GM19438 (cell line): ENCODE results near the gene KCNJ1.

Experiments used
- ATAC-seq: cut with Tn5 transposase; IDR thresholded peaks from one replicate; pipeline ENCODE4 v1.9.1; 2021; ENCODE audit warnings: low read depth; ENCODE audit not compliant: unreplicated experiment

Gene KCNJ1

DNA sequence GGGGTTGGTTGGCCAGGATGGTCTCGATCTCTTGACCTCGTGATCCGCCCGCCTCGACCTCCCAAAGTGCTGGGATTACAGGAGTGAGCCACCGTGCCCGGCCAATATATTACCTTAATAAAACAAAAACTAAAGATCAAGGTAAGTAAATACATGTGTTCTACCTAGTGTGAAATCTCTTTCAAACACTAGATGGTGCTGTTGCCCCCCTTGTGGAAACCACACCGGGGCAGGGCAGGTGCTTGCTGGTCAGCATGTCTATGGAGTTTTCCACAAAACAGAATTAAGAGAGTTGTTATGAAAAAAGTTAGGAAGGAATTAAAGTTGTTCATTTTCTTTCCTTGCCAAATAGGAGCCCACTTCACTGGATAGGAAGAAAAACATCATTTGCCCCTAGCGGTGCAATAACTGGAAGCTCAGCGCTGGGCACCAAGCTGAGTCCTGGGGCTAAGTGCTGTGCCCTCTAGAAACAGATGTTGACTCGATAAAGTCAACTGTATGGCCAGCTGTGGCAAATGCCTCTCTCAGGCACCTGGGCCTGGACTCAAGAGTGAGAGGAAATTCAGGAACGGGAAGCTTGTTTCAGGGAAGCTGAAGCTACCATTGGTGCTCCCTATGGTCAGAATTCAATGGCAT, 17.7 kb upstream of the KCNJ1 start:
- peak; percentile 84 for ATAC-seq

DNA sequence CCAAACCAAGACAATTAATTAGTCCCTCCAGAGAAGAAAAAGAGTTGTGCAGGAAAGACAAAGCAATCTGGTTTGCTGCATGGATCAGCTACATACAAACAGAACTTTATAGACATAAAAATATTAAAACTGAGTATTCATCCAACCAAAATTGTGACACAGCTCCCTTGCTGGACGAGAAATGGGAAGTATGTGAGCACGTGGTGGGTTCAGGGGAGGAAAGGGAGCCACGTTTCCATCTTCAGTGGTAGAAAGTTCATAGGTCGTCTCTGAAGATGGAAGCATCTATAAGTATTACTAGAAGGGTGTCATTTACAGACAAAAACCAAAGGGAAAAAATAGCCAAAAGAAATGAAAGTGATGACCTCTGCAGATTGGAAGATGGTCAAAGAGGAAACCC, 17.0 kb upstream of the KCNJ1 start:
- ATAC-seq: no peak

- ATAC-seq: no peak
Observed at GRCh38 chr11:128882451-128882850, 15.4 kb upstream of the KCNJ1 start.

DNA sequence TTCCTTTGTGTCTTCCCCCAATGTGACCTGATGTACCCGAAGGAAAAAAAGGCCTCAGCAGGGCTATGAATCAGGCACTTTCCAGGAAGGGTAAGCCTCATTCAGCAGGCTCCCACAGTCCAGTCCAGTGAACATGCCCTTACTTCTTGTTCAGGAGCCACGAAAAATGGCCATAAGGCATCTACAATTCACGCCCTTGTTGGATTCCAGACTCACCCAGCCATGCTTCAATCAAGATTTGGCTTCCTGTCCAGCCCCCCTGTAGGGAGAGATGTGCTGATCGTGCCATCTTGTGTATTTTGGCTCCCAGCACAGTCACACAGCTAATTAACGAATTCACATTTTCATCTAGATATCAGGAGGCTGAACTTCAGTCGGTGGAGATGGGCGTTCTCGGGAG, 14.1 kb upstream of the KCNJ1 start:
- no peak for ATAC-seq

DNA sequence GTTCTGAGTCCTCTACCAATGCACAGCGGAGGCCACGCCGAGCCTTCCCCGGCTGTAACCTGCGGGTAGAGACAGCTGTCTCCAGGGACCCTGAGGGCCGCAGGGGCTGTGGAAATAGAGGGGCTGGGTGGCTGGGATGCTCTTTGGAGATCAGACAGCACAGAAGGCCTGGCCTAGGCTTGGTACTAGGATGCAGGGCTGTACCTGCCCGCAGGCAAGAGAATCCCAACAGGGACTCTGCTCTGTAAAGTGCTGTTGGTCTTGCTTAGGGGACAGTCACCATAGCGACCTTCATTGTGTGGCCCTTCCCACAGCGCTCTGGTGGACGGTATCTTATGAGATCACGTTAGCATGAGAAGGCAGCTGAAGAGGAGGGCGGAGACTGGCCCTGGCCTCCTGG, 12.7 kb upstream of the KCNJ1 start:
- no peak for ATAC-seq

GRCh38 chr11:128878455-128878854, 11.4 kb upstream of the KCNJ1 start:
- no peak for ATAC-seq

GRCh38 chr11:128877726-128878125, 10.6 kb upstream of the KCNJ1 start:
- ATAC-seq: no peak

DNA sequence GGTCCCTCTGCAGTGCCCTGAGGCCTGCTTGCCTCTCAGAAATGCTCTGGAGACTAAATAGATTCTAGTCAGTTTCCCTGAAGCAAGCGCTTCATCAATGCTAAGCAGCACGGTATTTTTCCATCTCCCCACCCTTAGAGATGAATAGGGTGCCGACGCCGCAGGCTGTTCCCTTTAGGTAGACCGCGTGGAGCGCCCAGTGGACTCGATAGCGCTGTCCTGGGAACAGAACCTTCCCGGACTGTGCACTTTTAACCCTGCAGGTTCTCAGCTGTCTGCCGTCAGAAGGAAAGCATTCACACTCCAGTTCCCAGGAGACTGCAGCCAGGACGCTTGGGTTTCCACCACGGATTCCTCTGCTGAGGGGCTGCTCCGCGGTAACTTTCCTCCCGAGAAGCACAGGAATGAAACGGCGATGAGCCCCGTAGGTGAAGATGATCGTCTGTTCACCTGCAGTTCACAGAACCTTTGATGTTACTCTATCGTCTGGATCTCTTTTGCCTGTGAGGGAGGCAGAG, 9.1 kb upstream of the KCNJ1 start:
- ATAC-seq: no peak

GRCh38 chr11:128874427-128874826, 7.3 kb upstream of the KCNJ1 start:
- ATAC-seq: no peak

DNA sequence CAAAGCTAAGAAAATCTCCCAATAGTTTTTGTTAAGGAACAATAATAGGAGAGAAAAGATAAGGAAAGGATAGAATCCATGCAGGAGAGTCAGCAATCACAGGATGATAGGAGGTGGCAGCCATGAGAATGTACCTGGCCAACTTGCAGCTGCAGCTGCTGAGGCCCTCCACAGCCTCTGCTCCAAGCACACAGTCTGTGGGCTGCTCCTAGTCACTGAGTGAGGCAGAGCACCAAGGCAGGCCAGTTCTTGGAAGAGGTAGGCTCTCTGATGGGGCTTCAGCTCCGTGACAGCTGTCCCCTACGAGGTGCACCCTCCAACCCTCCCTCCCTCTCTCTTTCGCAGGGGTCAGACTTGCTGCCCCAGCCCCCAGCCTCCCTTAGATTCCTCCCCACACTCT, 5.5 kb upstream of the KCNJ1 start:
- no peak for ATAC-seq

DNA sequence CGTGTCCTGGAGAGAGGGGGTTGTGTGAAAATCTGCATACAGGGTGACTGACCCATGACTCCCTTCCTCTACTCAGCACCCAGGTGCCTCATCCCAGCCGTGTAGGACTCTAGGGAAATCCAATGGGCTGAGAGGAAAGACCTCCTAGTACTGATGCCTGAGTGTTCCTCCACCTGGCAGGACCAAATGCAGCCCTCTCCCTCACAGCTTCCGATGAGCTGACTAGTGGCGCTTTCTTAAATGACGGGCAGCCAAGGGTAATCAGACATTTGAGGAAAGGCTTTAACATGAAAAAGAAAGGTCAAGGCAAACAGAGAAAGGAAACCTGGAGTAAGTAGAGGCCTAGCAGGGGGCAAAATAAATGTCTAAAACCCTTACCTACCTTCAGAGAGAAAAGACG, 5.0 kb upstream of the KCNJ1 start:
- ATAC-seq: no peak

- no peak for ATAC-seq
Observed at GRCh38 chr11:128871168-128871610, 4.1 kb upstream of the KCNJ1 start.

DNA sequence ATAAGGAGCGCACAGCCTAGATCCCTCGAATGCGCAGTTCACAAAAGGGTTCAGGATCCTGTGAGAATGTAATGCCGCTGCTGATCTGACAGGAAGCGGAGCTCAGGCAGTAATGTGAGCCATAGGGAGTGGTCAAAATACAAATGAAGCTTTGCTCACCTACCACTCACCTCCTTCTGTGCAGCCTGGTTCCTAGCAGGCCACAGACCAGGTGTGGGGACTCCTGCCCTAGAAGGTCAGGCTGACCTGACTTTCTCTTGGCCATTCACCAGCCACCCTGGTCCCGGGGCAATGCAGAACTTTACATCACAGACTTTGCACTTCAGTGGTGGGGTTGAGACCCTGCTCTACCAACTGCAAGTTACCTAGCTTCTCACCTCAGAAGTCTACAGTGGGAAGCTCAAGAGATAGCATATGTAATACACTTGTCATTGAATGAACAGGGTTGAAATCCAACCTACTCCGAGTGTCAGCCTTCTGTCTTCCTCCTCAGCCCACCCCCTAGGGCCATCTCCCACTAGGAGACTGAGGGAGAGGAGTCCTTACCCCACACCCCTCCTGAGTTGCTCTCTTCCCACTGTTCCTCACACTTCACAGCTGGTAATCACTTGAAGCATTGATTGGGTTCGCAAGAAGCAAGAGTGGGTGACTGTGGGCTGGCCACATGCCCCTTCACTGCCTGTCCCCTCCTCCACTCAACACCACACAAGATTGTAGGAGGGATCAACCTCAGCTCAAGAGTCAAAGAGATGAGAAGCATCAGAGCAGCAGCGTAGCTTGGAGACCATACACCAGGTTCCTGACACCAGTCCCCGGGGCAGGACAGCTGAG, 2.0 kb upstream of the KCNJ1 start:
- ATAC-seq: no peak

GRCh38 chr11:128865490-128865889, 1.6 kb downstream of the KCNJ1 start:
- no peak for ATAC-seq

GRCh38 chr11:128862908-128863660, 4.0 kb downstream of the KCNJ1 start:
- ATAC-seq: no peak

GRCh38 chr11:128862406-128862805, 4.7 kb downstream of the KCNJ1 start:
- ATAC-seq: no peak

DNA sequence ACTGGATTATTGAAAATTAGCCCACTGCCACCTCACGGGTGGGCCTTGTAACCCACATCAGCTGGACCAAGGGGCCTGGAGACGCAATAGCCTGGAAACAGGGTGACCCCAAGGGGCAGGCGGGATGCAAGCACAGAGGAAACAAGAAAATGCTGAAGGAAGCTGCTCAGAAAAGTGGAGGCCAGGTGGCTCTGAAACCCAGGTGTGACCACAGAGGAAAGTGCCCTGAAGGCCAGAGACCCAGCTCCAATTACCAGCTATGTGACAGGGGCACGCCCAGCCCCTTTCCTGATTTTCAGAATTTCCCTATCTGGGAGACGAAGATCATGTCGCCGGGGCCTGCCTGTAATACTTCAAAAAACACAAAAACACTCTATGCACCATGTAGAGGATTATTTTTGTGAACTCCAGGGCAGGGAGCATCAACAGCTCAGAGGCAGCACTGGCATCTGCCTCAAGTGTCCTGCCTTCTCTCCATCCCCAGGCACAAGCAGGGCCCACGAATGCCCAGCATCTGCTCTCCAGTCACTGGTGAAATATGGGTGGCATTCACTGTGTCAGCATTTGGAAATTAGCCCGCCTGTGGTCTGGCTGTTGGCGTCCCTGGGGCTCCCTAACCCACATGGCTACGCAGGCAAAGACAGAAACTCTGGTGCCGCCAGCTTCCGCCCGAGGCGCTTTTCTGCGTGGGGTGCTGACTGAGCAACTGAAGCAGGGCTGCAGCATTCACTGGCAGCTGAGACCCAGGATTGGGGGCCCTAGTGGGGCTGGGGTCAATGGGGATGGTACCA, 6.3 kb downstream of the KCNJ1 start:
- no peak for ATAC-seq

DNA sequence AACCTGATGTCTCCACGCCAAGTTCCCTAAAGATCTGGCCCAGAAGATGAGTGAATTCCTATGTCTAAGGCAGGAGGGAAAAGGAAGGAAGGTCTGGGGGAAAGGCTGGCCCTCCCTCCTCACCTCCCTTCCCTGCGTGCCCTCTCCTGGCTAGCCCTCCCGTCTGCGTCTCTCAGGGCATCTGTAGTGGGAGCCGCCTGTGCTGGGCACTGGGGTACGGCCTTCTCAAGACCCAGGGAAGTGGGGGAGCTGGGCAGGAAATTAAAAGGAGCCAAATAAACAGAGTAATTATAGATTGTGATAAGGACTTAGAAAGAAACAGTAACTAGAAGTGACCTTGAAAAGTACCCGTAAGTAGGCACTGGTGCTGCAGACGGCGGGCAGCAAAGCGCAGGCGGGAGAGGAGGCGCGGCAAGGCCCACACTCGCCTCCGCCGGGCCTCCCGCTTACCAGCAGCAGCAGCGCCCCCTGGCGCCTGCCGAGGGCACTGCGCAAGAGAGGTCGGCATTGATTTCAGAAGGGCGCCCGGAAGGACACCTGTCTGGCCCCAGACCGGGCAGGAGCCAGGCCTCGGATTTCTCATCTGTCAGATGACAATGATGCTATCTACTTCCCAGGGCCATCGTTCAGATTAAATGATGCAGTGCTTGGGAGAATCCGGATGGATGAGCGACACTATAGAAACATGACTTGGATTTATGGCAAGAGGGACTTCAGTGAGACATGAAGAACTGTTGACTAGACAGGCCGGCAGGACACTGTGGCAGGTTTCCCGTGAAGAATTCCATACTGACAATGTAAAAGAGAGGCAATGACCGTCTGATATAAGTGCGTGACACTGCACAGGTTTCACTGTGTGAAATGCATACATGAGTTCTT, 7.3 kb downstream of the KCNJ1 start:
- peak; percentile 89 for ATAC-seq

DNA sequence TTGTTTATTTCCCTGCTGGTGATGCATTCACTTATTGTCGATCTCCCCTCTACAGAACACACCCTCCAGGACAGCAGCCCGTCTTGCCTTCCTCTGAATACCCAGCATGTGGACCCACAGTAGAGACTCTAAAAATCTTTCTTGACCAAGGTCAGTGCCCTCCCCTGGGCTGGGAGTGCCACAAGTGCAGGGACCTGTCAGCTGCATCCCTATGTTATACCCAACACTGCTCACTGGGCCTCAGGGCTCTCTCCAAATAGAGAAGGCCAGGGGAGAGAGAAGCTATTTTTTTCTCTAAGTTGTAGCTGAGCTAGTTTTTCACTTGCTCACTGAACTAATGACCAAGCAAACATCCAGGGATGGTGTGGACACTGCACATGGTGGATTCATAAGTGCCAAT, 9.8 kb downstream of the KCNJ1 start:
- no peak for ATAC-seq

GRCh38 chr11:128856241-128856640, 10.9 kb downstream of the KCNJ1 start:
- ATAC-seq: no peak
